NT2/D1 (cell line): ENCODE results near the gene CTNNA3.

ENCODE experiments used
- YY1 ChIP-seq: IDR thresholded peaks from 2 replicates; pipeline ENCODE4 v1.6.1; 2011; ENCODE audit not compliant: insufficient read length, insufficient read depth
- ZNF274 ChIP-seq: IDR thresholded peaks from 2 replicates; pipeline ENCODE4 v1.6.1; 2011; ENCODE audit warnings: mild to moderate bottlenecking, low read depth, low read length

- no peak for TF ChIP-seq ZNF274
- no peak for TF ChIP-seq YY1
Measured at GRCh38 chr10:66639371-66639770, 1056.6 kb downstream of the CTNNA3 start.
